ENCODE data around the gene MIA. TPM values are rescaled to one million over a fixed set of nuclear protein-coding genes. Genes with fewer than 3 reads are reported as not detected.

MIA gene
- total RNA-seq, 1 experiment from 2014 or later: 0.75 TPM

DNA sequence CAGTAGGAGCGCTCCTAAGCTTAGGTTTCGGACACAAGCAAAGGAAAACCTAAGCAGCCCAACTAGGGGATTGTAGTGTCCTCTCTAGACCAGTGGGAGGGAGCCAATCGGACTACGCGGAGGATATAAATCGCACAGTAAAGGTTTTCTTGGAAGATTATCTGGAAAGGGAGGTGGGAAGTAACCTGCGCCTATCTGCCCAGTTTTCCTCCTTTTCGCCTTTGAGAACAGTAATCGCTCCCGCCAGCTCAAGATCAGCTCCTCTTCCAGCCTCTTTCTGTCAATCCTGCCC lies 2.3 kb downstream of the MIA start:
- Histone ChIP-seq H3K27ac (ENCODE audit: low read depth, low read length, poor library complexity, severe bottlenecking) (peak overlapping the region; percentile 100), H3K27me3 (replicated peaks; ENCODE audit: insufficient read depth, low read depth, low read length, poor library complexity) (no peaks in the 10 kb centered on the region), H3K4me1 (ENCODE audit: insufficient read depth, low read length, poor library complexity, severe bottlenecking) (peaks cover 12% of the 10 kb centered on the region), H3K4me3 (ENCODE audit: low read depth, low read length, poor library complexity, severe bottlenecking) (peak overlapping the region; percentile 66), H3K36me3 (ENCODE audit: insufficient read depth, low read length, poor library complexity, severe bottlenecking) (no peaks in the 10 kb centered on the region), H3K9me3 (ENCODE audit: low read depth, low read length, poor library complexity, severe bottlenecking) (no peaks in the 10 kb centered on the region)
- TF ChIP-seq, protein P1, sequence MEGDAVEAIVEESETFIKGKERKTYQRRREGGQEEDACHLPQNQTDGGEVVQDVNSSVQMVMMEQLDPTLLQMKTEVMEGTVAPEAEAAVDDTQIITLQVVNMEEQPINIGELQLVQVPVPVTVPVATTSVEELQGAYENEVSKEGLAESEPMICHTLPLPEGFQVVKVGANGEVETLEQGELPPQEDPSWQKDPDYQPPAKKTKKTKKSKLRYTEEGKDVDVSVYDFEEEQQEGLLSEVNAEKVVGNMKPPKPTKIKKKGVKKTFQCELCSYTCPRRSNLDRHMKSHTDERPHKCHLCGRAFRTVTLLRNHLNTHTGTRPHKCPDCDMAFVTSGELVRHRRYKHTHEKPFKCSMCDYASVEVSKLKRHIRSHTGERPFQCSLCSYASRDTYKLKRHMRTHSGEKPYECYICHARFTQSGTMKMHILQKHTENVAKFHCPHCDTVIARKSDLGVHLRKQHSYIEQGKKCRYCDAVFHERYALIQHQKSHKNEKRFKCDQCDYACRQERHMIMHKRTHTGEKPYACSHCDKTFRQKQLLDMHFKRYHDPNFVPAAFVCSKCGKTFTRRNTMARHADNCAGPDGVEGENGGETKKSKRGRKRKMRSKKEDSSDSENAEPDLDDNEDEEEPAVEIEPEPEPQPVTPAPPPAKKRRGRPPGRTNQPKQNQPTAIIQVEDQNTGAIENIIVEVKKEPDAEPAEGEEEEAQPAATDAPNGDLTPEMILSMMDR (conservative IDR thresholded peaks at IDR 0.05; ENCODE audit: low read depth, low read length): no peak
- no peak for TF ChIP-seq EZH2 (IDR thresholded peaks at IDR 0.05; ENCODE audit: borderline replicate concordance, low read depth, low read length, poor library complexity, severe bottlenecking)
- intact Hi-C loops (cut with micrococcal nuclease; ENCODE audit: unreplicated experiment): no loop called here
- BruUV-seq (replicated peaks): no TSS peak
- ChIA-PET CTCF (interaction anchor here (0.6 to 2.7 kb wide), 3 partner anchors 27 to 71 kb away, joined by 3 to 17 read pairs (median 7); no protein-coding TSS in a partner anchor), POLR2A (ENCODE audit: low non-redundant PET) (interaction anchor here (0.5 to 0.9 kb wide), 4 partner anchors 19 to 507 kb away, joined by 3 to 18 read pairs (median 4); no protein-coding TSS in a partner anchor)
- no peak for DNase-seq (ENCODE audit: low spot score)

DNA sequence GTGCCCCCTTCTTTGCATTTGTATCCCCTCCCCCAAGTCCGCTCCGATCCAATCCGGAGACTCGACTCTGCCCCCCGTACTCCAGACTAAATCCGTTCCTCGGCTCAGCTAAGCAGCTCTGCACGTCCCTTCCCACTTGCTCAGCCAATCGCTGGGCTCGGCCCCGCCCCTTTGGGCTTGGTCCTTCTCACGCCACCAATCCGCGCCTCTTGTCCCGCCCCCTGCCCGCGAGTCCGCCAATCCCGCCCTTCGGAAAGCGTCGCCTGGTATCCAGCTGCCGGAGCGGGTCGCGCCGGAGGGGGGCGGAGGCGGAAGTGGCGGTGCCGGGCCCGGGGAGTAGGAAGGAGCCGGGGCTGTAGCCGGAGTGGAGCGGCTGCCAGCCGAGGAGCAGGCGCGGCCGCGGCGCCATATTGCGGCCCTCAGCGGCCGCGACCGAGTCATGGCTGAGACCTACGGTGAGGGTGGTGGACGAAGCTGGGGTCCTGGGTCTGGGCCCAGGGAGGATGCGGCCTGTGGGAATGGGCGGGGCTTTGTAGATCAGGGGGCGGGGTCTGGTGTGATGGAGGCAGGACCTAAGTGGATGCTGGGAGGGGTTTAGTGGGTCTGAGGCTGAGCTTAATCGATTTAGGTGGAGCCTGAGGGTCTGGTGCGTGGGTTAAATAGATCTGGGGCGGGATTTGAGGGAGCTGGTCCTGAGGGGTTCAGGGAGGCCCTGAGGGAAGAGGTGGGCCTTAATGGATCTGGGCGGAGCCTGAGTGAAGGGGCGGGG lies 2.8 kb downstream of the MIA start, which contains the start of gene RAB4B:
Gene RAB4B (plus strand): TSS at position 311 of the 769 bp plus-strand sequence. CDS start 129 bp downstream, at position 440.
- TF ChIP-seq, protein P1 (conservative IDR thresholded peaks at IDR 0.05; ENCODE audit: low read depth, low read length): no peak
- no peak for TF ChIP-seq EZH2 (IDR thresholded peaks at IDR 0.05; ENCODE audit: borderline replicate concordance, low read depth, low read length, poor library complexity, severe bottlenecking)
- H3K4me3 ChIP-seq (ENCODE audit: low read depth, low read length, poor library complexity, severe bottlenecking): peak within 1 kb of the TSS; percentile 66
- no peaks in the 10 kb centered on the region for H3K36me3 ChIP-seq (ENCODE audit: insufficient read depth, low read length, poor library complexity, severe bottlenecking)
- peaks cover 12% of the 10 kb centered on the region for H3K4me1 ChIP-seq (ENCODE audit: insufficient read depth, low read length, poor library complexity, severe bottlenecking)
- H3K27ac ChIP-seq (ENCODE audit: low read depth, low read length, poor library complexity, severe bottlenecking): peak within 1 kb of the TSS; percentile 100
- intact Hi-C loops (cut with micrococcal nuclease; ENCODE audit: unreplicated experiment): loop anchor here (1.0 kb wide), 2 partner anchors 20 to 28 kb away; partner anchors contain the start of gene ACTMAP
- no peaks in the 10 kb centered on the region for H3K9me3 ChIP-seq (ENCODE audit: low read depth, low read length, poor library complexity, severe bottlenecking)
- BruUV-seq (replicated peaks): no TSS peak
- no peaks in the 10 kb centered on the region for H3K27me3 ChIP-seq (replicated peaks; ENCODE audit: insufficient read depth, low read depth, low read length, poor library complexity)
- POLR2A ChIA-PET (ENCODE audit: low non-redundant PET): interaction anchor here (0.5 to 1.4 kb wide), 7 partner anchors 20 to 506 kb away, joined by 3 to 18 read pairs (median 3); partner anchors contain the start of genes ACTMAP and EGLN2
- CTCF ChIA-PET: interaction anchor here (0.5 to 2.7 kb wide), 5 partner anchors 10 to 70 kb away, joined by 3 to 17 read pairs (median 5); partner anchors contain the start of genes ACTMAP and EGLN2
- peak; percentile 100 for DNase-seq (ENCODE audit: low spot score)

DNA sequence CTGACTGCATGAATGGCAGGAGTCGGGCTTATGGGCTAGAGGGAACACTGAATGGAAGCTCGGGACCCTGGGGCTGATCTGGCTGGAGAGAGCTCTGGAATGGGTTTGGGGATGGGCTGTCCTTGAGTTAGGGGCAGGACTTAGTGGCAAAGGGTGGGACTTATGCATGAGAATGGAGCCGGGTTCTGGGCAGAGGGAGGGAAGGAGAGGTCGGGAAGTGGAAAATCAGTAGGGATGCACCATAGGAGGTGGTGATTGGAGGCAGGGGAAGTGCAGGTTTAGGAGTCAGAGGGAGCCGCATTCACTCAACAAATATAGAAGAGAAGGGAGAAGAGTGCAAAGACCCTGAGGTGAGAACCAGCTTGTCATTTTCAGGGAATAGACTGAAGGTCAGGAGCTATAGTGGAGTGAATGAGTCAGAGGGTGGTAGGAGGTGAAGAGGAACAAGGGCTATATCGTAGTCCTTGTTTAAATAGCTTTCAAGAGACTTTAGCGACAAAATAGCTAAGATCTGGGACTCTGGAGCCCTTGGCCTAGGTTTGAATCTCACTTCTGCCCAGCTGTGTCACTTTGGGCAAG lies 3.5 kb downstream of the MIA start:
- BruUV-seq (replicated peaks): no TSS peak
- intact Hi-C loops (cut with micrococcal nuclease; ENCODE audit: unreplicated experiment): loop anchor here (1.0 kb wide), 2 partner anchors 20 to 28 kb away; partner anchors contain the start of gene ACTMAP

More for the DNA sequence above, 3.5 kb downstream of the MIA start:
- Histone ChIP-seq H3K4me3 (ENCODE audit: low read depth, low read length, poor library complexity, severe bottlenecking) (peak overlapping the region; percentile 66), H3K27ac (ENCODE audit: low read depth, low read length, poor library complexity, severe bottlenecking) (peak overlapping the region; percentile 100), H3K27me3 (replicated peaks; ENCODE audit: insufficient read depth, low read depth, low read length, poor library complexity) (no peaks in the 10 kb centered on the region), H3K36me3 (ENCODE audit: insufficient read depth, low read length, poor library complexity, severe bottlenecking) (no peaks in the 10 kb centered on the region), H3K9me3 (ENCODE audit: low read depth, low read length, poor library complexity, severe bottlenecking) (no peaks in the 10 kb centered on the region), H3K4me1 (ENCODE audit: insufficient read depth, low read length, poor library complexity, severe bottlenecking) (peaks cover 12% of the 10 kb centered on the region)
- TF ChIP-seq, protein P1 (conservative IDR thresholded peaks at IDR 0.05; ENCODE audit: low read depth, low read length): no peak
- TF ChIP-seq EZH2 (IDR thresholded peaks at IDR 0.05; ENCODE audit: borderline replicate concordance, low read depth, low read length, poor library complexity, severe bottlenecking): no peak
- ChIA-PET POLR2A (ENCODE audit: low non-redundant PET) (interaction anchor here (0.8 to 1.4 kb wide), 3 partner anchors 20 to 28 kb away, joined by 3 read pairs; partner anchors contain the start of genes ACTMAP and EGLN2), CTCF (interaction anchor here (0.5 to 2.7 kb wide), 4 partner anchors 10 to 28 kb away, joined by 3 to 17 read pairs (median 5); partner anchors contain the start of genes ACTMAP and EGLN2)
- DNase-seq (ENCODE audit: low spot score): no peak
